ENCODE results near the gene KMT2C.

DNA sequence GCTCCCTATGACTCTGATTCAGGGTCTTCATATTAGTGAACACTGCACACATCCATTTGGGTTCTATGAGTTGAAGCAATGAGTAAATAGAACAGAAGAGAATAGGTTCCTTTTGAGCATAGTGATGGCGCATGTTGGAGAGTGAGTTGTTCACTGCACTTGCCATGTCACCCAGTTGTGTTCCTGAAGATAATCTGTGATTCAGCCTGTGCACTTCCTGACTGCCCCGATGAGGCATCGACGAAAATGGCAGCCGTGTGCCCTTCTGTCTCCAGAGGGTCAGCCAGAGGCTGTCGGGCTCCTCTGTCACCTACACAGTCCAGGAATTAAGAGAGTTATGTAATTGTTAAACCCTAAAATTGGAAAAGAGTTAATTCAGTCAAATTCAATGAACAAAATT is 315.6 kb downstream of the KMT2C start:
- TF ChIP-seq CEBPB (IDR thresholded peaks at IDR 0.05) (no peak), EP300 (IDR thresholded peaks at IDR 0.05; ENCODE audit: borderline replicate concordance) (no peak), YY1 (IDR thresholded peaks at IDR 0.05; ENCODE audit: low read depth) (no peak), TAF1 (IDR thresholded peaks at IDR 0.05; ENCODE audit: low read depth) (no peak), TEAD4 (IDR thresholded peaks at IDR 0.05) (no peak), RAD21 (IDR thresholded peaks at IDR 0.05; ENCODE audit: low read depth) (no peak), CREB1 (IDR thresholded peaks at IDR 0.05; ENCODE audit: low read depth) (no peak)
- TF ChIP-seq, protein P1, sequence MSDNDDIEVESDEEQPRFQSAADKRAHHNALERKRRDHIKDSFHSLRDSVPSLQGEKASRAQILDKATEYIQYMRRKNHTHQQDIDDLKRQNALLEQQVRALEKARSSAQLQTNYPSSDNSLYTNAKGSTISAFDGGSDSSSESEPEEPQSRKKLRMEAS (IDR thresholded peaks at IDR 0.05): no peak
- TF ChIP-seq, protein P2, sequence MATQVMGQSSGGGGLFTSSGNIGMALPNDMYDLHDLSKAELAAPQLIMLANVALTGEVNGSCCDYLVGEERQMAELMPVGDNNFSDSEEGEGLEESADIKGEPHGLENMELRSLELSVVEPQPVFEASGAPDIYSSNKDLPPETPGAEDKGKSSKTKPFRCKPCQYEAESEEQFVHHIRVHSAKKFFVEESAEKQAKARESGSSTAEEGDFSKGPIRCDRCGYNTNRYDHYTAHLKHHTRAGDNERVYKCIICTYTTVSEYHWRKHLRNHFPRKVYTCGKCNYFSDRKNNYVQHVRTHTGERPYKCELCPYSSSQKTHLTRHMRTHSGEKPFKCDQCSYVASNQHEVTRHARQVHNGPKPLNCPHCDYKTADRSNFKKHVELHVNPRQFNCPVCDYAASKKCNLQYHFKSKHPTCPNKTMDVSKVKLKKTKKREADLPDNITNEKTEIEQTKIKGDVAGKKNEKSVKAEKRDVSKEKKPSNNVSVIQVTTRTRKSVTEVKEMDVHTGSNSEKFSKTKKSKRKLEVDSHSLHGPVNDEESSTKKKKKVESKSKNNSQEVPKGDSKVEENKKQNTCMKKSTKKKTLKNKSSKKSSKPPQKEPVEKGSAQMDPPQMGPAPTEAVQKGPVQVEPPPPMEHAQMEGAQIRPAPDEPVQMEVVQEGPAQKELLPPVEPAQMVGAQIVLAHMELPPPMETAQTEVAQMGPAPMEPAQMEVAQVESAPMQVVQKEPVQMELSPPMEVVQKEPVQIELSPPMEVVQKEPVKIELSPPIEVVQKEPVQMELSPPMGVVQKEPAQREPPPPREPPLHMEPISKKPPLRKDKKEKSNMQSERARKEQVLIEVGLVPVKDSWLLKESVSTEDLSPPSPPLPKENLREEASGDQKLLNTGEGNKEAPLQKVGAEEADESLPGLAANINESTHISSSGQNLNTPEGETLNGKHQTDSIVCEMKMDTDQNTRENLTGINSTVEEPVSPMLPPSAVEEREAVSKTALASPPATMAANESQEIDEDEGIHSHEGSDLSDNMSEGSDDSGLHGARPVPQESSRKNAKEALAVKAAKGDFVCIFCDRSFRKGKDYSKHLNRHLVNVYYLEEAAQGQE (IDR thresholded peaks at IDR 0.05; ENCODE audit: low read depth): no peak
